Keratinocyte (primary cell): ENCODE data around the gene TSACC.

Experiments
- CTCF ChIP-seq, 3 experiments: IDR thresholded peaks in 1 of 3; conservative IDR thresholded peaks in 1 of 3; optimal IDR thresholded peaks in 1 of 3; 2 replicates in 2 of 3; 3 replicates in 1 of 3; pipeline versions ENCODE3 to v1.5.1; 2011; ENCODE audit warnings: low read length in 3 of 3, mild to moderate bottlenecking in 3 of 3, moderate library complexity in 2 of 3, control low read depth in 1 of 3, inconsistent platforms in 1 of 3; ENCODE audit not compliant: insufficient read depth in 2 of 3; ENCODE audit errors: extremely low read depth in 1 of 3
- EZH2 ChIP-seq: IDR thresholded peaks from one replicate; pipeline ENCODE4 v1.6.1; 2012; ENCODE audit warnings: inconsistent platforms, mild to moderate bottlenecking, low read length, moderate library complexity

- no peak for TF ChIP-seq CTCF (optimal IDR thresholded peaks at IDR 0.05 in 1 of 3, IDR thresholded peaks at IDR 0.05 in 1 of 3, conservative IDR thresholded peaks at IDR 0.05 in 1 of 3; ENCODE audit: extremely low read depth in 1 of 3, insufficient read depth in 2 of 3, low read length in 3 of 3)
- TF ChIP-seq EZH2: no peak
These were observed 20.9 kb downstream of the TSACC start for GRCh38 chr1:156359249-156359648.
